Stimulated activated CD4-positive, alpha-beta T cell treated with anti-CD3 and anti-CD28 coated beads, Interleukin-15, amount 100 ng/mL, for 24 hours (primary cell): ENCODE results near the gene TUSC2.
A peak's percentile ranks its signal among the peaks of the same experiment; 100 is the strongest.

Experiments used
- DNase-seq: peaks from one replicate; pipeline ENCODE4 v3.0.0-alpha.2; 2020

Gene TUSC2

GRCh38 chr3:50327943-50328691 is at the start of gene TUSC2:
Gene TUSC2 (minus strand): TSS chr3:50328223. CDS start chr3:50328099, 124 bp downstream.
- DNase-seq: peak; percentile 98

GRCh38 chr3:50375258-50375931 is 47.4 kb upstream of the TUSC2 start:
- DNase-seq: no peak

- DNase-seq: no peak
These were observed 46.6 kb upstream of the TUSC2 start for GRCh38 chr3:50374363-50375257.

- no peak for DNase-seq
These were observed 45.4 kb upstream of the TUSC2 start for GRCh38 chr3:50373146-50374051.

GRCh38 chr3:50372349-50372748 is 44.3 kb upstream of the TUSC2 start:
- DNase-seq: no peak

GRCh38 chr3:50371133-50371685 is 43.2 kb upstream of the TUSC2 start:
- DNase-seq: no peak

GRCh38 chr3:50370594-50370993 is 42.6 kb upstream of the TUSC2 start:
- no peak for DNase-seq

- no peak for DNase-seq
These were observed 41.1 kb upstream of the TUSC2 start for GRCh38 chr3:50369012-50369670.

- no peak for DNase-seq
These were observed 37.8 kb upstream of the TUSC2 start for GRCh38 chr3:50365842-50366220.

GRCh38 chr3:50365080-50365841 is 37.2 kb upstream of the TUSC2 start:
- DNase-seq: peak; percentile 97

- DNase-seq: no peak
These were observed 36.6 kb upstream of the TUSC2 start for GRCh38 chr3:50364573-50365079.

- DNase-seq: no peak
These were observed 31.7 kb upstream of the TUSC2 start for GRCh38 chr3:50359760-50360110.

GRCh38 chr3:50358911-50359759 is 31.1 kb upstream of the TUSC2 start, which contains the start of gene TMEM115:
Gene TMEM115 (minus strand): TSS chr3:50359521. CDS start chr3:50359063, 458 bp downstream.
- peak; percentile 97 for DNase-seq

GRCh38 chr3:50358355-50358910 is 30.4 kb upstream of the TUSC2 start:
- no peak for DNase-seq

GRCh38 chr3:50357481-50357880 is 29.5 kb upstream of the TUSC2 start:
- no peak for DNase-seq

- DNase-seq: no peak
These were observed 28.5 kb upstream of the TUSC2 start for GRCh38 chr3:50356553-50356952.

GRCh38 chr3:50355829-50356552 is 28.0 kb upstream of the TUSC2 start:
- no peak for DNase-seq

- no peak for DNase-seq
These were observed 26.8 kb upstream of the TUSC2 start for GRCh38 chr3:50354850-50355249.
